ENCODE data around the gene ARHGAP18.

The ARHGAP18 gene

DNA sequence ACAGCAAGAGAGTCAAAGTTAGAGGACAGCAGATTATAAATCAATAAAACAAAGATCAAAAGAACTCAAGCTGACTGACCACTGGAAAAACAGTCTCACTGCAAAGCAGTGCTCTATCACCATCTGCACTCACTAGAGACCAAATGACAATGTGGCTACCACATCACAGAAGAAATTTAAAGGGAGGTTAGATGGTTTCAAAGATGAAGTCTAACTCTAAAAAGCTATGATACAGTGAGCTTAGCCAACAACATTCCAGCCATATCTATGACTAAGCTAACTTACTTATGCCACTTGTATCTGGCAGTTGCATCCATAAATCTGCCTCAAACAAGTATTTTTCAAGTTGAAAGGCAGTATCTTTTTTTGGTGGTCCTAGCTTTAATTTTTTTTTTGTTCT lies 68.6 kb downstream of the ARHGAP18 start:
- DNase-seq, result no peak

DNA sequence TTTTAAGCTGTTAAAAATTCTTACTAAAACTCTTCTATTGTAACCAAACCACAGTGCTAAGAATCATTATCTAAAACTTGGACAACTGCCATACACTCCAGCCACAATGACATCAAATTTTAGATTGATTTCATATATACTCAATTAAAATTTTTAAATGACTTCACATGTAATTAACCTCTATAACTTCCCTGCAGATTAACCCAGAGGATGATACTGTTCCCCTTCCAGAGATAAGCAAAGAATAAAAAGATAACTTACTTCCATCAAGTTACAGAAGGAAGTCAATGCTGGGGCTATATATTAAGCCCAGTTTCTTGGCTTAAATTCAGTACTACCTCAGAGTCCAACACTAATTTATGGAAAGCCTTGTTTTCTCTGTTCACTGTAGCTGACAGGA lies 71.3 kb downstream of the ARHGAP18 start:
- no peak for DNase-seq

DNA sequence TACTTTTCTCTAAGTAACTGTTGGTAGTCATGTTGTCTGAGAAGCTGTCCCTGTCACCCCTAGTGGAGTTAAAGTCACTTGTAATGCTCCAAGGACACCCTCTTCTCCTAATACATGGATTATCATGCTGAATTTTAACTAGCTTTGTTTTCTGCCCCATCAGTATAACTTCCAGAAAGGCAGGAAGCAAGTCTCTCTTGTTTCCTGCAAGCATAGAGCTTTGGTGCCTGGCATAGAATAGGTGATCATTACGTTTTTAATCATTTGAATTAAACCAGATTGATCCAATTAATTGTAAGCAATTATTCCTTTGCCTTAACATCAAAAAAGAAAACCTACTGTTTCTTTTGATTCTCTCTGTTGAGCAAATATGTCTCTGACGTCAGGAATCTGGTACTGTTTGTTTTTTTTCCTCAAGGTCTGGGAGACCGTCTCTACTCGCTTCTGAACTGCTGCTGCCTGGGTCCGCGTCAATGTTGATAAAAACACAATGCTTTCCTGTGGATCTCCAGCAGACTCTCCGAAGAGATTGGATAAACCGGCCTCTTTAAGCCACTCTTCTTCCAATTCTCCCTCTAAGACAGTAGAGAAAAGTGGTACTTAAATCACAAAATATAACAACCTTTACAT lies 71.8 kb downstream of the ARHGAP18 start:
- DNase-seq, result no peak

DNA sequence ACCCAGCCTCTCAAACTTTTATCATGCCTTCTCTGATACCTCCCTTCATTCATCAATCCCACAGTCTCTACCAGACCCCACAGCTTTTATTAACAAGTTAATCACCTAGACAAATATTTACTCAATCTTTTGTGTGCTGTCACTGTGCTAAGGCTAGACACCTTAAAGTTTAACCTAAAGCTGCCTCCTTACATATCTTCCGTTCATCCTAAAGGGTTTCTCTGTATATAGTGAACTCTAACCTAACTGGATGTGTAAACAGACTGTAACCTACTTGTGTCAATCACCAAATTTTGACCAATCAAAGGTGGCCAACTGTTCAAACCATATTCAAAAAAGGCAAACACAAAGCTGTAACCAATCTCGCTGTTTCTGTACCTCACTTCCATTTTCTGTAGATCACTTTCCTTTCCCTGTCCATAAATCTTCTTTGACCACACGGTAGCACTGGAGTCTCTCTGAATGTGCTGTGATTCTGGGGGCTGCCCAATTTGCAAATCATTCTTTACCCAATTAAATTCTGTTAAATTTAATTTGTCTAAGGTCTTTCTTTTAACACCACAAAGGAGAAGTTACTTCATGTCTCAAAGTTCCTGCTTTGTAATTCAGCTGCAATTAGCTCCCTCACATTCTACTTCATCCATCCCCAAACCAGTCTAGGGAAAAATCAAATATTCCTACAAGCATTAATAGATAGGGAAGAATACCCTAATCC lies 72.5 kb downstream of the ARHGAP18 start:
- DNase-seq, result no peak

DNA sequence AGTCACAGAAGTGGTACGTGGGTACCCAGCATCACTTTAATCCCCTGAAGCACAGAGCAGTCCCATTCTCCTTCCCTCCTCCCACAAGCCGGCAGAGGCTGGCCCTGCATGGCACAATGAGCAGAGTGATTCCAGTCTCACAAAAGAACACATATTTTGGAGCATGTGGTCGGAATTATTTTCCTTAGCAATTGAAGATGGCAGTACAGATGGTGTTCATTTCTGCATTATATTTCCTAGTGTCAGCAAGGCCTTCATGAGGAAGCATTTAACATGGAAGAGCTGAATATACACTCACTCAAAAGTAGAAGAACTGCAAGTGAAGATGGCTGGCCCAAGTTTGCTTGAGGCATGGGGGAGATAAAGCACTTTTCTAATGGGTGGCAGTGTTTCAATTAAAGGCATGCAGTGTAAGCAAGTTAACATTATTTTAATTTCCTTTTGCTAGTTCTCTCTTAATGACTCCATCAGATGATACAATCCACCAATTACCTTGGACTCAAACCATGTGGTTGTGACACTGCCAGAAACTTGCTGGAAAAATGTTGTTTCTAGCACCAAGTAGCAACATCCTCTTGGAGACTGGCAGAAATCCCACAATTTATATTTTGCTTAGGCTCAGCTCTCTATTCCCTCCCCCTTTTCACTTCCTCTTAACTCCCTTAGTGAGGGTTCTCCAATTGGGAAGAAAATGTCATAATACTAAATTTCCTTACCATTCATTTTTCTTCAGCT lies 74.4 kb downstream of the ARHGAP18 start:
- no peak for DNase-seq

DNA sequence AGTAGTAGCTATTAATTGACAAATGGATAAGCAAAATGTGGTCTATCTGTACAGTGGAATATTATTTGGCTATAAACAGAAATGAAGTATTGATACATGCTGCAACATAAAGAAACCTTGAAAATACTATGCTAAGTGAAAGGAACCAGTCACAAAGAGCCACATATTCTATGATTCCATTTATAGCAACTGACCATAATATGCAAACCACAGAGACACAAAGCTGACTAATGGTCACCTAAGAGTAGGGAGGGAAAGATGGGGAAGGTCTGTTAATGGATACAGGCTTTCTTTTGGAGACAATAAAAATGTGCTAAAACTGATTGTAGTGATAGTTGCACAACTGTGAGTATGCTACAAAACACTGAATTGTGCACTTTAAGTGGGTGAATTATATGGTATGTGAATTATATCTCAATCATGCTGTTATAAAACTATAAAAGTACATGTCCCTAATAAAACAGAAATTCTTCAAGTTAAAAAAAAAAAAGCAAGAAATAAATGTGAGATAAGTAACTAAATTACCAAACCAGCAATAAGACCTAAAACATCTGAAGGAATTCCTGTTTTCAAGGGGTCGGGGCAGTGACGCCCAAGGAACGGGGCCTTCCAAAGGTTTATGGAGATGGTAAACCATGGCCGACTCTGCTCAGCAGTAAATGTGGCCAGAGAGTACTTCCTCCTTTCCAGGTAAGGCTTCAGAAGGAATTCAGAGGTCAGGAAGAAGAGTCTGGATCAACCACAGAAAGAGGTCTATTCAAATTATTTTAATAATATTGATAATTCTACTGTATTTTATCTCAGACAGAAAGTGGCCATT lies 75.4 kb downstream of the ARHGAP18 start:
- no peak for DNase-seq

DNA sequence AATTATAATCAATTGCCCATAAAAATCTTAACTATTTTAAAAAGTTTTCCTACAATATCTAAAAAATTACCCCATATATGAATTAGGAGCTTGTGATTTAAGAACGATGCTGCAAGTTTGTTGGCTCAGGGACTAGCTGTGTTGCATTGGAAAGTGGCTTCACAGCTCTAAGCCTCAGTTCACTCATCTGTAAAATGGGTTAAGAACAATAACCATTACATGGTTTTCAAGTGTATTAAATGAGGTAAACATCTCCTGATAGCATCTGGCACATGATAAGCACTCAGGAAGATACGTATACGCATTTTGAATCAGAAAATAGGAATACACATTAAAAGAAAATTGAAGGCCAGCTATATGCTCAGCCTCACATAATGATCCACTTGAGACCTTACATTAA lies 76.4 kb downstream of the ARHGAP18 start:
- DNase-seq, result no peak

DNA sequence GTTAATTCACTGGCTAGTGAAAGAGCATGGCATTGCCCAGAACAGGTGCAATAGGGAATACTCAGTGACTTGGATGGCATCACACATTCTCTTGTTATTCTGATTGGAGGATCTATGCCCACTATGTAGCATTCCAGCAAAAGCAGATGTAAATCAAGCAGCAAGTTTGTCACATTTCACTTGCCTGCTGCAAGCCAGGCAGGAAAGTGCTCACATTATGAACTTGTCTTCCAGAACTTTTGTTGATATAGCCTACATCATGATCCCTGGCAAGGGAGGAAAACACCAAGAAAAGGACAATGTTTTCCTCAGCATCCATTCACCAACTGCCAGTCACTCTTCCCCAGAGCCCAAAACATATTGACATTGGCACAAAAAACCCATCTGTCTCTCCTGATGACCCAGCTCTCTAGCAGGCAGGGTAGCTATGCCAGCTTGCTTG lies 77.8 kb downstream of the ARHGAP18 start:
- no peak for DNase-seq

DNA sequence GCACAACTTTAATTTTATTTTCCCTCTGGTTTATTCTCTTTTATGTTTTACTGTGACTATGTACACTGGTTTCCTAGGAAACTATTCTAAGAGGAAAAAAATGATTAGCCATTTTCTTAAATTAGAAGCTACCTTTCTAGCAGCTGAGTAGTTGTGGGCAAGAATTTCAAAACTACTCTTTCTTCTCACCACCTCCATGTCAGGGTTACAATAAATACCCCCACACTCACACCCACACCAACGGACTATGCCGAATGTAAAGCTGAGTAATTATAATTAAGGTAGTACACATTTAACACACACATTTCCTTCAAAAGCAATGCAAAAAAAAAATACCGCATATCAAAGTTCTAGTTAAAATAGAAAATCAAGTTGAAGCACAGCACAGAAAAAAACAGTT lies 78.9 kb downstream of the ARHGAP18 start:
- no peak for DNase-seq

DNA sequence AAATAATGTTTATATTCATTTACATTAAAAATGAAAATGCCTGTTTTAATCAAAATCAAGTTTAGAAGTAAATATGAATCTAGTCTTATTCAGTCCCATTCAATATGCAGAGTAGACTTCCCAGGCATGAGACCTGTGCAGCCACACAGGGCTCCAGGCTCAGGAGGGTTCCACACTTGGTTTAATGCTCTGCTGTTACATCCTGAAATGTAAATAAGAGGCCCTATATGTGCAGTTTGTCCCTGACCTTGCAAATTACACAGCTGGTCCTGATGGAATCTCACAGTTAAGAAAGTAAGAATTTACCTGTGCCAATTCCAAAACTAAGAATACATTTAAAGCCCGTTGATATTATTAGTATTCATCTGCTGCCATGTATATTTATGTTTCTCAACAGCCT lies 79.4 kb downstream of the ARHGAP18 start:
- DNase-seq, result no peak

DNA sequence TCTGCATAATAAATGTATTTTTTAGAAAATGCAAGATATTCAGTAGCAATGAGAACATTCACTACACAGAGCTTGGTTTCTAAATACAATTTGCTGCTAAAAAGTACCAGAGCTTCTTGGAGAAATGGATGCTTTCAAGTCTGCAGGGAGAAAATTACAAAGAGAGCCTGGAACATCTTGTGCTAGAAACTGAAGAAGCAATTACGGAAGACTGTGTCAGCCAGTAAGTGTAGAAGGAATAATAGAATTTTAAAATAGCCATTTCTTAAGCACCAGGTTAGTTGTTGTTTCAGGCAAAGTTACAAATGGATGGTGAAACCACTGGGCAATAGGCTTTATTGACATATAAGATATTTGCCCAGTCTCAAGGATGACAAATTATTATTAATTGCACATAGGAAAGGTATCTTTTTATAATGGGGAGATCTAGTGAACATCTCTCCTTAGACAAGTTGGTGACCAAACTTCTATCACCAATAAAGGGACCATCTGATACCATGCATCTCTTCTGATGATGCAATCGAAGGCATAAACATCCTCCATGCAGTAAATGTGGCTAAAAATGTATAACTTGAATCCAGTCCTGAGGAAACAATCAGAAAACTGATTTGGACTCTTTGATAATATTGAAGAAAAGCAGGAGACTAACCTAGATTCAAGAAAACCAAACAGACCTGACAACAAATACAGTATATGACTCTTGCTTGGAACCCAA lies 81.7 kb downstream of the ARHGAP18 start:
- DNase-seq, result no peak

DNA sequence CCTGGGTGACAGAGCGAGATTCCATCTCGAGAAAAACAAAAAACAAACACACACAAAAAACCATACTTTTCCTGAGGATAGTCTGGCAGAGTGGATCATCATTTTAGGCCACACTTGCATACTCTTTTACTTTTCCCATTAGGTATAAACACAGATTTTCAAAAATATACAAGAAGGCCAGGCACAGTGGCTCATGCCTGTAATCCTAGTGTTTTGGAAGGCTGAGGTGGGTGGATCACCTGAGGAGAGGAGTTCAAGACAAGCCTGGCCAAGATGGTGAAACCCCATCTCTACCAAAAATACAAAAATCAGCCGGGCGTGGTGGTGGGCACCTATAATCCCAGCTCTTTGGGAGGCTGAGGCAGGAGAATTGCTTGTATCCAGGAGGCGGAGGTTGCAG lies 85.5 kb downstream of the ARHGAP18 start:
- DNase-seq, result no peak

DNA sequence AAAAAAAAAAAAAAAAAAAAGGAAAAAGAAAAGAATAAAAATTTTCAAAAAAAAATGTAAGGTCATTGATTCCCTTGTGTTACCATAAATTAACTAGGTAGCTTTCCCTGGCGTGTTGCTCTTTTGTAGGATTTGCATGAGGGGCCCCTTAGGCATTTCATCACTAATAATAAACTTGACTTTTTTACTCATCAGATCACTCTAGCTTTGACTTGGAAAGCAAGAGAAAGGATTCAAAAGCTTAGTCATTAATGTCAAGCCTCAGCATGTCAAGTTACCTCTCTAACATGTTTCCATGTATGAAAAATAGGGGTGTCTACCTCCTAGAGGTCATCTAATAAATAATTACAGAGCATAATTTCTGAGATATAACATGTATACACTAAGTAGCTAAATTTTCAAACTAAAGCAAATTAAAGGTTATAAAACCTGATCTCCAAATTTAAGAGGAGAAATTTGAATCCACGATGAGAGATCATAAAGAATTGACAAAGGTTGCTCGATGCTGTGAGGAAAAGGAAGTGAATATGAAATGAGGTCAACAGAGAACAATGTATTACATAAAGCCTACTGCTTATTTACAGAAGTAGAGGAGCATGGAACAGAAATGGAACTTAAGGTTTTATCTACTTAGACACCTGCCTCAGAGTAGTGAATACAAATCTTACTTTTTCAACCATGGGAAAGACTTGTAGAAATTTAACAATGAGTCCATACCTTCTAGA lies 86.8 kb downstream of the ARHGAP18 start:
- DNase-seq, result no peak

DNA sequence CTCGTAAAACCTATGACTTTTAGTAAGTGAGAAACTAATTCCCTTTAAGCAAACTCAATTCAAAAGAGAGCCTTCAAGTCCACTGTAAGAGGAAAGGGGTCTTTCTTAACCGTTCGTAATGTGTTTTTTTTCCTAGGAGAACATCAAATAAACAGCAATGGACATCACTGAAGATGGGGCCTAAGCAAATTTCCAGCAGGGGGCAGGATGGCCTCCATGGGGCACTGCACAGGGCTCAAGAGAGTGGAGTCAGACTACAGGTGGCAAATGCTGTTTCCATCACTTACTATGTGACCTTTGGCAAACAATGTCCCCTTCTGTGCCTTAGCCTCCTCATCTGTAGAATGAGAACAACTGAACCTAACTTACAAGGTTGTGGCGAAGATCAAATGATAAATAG lies 88.7 kb downstream of the ARHGAP18 start:
- DNase-seq, result no peak

DNA sequence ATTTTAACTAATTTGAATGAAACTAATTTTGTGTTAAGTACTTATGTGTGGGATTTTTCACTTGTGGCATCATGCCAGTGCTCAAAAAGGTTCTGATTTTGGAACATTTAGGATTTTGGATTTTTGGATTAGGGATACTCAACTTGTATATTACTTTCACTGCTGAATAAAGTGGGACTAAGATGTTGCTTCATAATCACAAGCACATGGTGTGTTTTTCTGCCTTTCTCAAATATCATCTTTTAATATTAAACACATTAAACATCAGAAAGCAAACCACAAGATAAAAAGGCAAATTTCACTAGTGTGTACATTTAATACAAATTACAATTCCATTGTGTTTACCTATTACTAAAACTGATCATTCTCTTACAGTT lies 89.8 kb downstream of the ARHGAP18 start:
- DNase-seq, result no peak

DNA sequence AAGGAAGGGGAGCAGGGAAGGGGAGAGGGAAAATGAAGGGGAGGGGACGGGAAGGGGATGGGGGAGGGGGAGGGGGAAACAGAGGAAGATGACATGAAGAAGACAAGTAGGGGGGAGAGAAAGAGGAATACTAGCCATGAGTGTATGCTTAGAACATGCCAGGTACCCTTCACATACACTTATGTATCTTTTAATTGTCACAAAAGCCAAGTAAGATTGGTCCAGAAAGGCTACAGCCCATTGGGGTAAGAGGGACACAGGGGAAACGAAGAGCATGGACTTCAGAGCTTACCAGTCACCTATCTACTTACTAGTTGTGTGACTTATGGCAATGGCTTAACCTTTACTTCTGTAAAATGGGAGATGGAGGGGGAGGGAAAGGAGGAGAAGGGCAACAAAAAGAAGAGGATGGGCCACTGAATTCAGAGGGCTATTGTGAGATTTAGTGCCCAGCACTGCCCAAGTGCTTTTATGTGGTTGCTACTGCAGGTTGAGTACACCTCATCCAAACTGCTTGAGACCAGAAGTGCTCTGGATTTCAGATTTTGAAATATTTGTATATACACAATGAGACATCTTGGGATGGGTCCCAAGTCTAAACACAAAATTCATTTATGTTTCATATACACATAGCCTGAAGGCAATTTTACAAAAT lies 90.3 kb downstream of the ARHGAP18 start:
- DNase-seq, result no peak

DNA sequence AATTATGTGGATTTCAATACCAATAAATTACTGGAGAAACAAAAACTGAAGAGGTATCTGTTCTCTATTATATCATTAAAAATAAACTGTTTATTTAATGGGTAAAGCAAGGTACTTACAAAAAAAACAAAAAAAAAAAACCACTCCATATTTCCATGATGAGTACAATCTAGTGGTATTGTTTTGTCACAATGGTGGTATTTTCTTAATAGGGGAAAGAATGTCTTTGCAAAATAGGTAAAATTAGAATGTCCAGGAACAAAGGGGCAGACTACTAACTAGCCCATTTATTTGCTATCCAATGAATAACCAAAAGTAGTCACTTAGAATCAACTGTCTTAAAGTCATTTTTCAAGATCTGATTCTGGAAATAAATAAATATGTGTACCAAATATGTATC lies 92.0 kb downstream of the ARHGAP18 start:
- no peak for DNase-seq

DNA sequence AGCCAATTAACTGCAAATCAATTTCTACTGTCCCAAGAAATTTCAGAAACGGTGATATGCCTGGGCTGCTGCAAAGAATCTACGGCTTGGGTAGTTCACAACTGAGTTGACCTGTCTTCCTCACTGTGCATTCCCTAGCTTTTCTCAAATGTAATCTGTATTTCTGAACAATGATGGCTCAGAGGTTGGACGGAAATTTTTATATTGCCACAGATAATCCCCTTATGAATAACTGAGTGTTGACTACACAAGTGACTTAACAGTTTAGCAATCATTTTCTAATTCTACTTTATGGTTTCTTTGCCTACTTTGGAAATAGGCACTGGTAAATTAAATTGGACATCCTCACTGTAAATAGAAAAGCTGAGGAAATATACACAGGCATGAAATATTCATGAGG lies 94.5 kb downstream of the ARHGAP18 start:
- no peak for DNase-seq

DNA sequence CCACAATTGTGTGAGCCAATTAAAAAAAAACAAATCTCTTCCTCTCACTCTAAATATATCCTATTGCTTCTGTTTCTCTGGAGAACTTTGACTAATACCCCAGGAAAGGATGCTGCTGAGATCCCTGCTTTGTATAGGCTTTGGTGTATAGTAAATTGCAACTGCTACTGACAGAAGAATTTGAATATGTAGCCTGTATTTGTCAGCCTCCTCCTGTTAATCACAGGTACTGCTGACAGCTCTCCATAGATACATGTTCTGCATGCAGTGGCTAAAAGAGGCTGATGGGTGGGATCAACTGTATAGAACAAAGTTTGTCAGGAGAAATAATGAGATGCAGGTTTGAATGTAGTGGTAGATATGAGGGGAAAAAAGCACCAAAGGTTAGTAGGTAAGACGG lies 95.0 kb downstream of the ARHGAP18 start:
- no peak for DNase-seq

DNA sequence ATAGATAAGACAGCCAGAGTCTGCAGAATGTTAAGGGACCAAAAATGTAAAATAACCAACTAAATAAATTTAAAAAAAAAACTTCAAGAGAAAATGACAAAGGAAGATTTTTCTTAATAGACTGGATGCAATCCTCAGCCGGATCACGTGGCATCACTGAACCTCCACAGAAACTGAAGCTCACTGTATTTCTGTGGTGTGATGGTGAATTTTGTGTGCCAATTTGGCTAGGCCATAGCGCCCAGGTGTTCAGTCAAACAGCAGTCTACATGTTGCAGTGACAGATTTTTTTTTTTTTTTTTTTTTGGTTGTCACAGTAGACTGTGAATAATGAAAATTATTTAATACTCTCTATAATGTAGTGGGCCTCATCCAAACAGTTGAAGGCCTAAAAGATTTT lies 95.5 kb downstream of the ARHGAP18 start:
- DNase-seq, result no peak

DNA sequence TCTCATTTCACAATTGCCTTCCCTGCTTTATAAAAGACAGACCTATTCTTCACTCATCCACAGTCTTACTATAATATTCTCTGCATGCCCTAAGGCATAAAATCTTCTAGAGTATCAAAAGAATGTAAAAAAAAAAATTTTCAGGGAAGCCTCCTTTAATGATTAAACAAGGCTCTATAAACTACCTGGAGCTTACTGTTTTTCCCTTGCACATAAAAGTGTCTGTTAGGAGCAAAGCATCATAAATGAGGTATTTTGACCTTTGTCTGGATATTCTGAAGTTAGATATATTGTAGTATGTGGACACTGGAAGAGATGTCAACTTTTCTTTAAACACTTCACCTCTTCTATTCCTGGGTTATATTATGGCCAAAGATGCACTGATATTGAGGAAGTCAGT lies 97.5 kb downstream of the ARHGAP18 start:
- DNase-seq, result no peak

DNA sequence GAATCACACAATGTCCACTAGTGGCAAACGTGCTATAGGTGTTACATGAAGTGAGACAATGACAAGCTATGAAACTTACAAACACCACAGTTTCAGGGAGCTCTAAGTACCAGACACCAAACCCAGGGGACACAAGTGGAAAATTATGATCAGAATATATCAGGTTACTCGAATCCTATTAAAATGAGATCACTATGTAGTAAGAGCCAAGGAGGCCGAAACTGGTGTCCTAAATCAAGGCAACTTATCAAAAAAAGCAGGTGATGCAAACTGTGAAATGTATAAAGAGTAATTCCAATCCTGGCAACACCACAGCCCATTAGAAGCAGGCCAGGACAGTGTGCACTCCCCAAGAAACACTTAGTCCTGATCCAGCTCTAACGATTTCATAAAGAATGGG lies 100.3 kb downstream of the ARHGAP18 start:
- DNase-seq, result no peak
